VCaP (cell line): ENCODE results near the gene TBC1D25.
A peak's percentile ranks its signal among the peaks of the same experiment; 100 is the strongest.

Experiments
- H3K27ac ChIP-seq: fragments of 450-650 bp; 2 replicates; pipeline ENCODE4 v1.5.1; 2017
- TF ChIP-seq, protein P1 (sequence below): fragments of 450-650 bp; conservative IDR thresholded peaks from 2 replicates; pipeline ENCODE4 v1.5.1; 2017; ENCODE audit warnings: mild to moderate bottlenecking, moderate library complexity

Gene TBC1D25

DNA sequence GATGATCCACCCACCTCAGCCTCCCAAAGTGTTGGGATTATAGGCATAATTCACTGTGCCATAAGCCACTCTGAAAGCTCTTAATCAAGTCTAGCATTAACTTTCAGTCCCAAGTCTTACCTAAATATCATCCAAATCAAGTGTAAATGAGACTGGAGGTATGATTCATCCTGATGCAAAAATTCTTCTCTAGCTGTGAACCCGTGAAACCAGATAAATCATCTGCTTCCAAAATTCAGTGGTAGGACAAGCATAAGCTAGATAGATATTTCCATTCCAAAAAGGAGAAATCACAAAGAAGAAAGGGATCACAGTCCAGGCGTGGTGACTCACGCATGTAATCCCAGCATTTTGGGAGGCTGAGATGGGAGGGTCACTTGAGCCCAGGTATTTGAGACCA, 8.8 kb upstream of the TBC1D25 start:
- TF ChIP-seq, protein P1, sequence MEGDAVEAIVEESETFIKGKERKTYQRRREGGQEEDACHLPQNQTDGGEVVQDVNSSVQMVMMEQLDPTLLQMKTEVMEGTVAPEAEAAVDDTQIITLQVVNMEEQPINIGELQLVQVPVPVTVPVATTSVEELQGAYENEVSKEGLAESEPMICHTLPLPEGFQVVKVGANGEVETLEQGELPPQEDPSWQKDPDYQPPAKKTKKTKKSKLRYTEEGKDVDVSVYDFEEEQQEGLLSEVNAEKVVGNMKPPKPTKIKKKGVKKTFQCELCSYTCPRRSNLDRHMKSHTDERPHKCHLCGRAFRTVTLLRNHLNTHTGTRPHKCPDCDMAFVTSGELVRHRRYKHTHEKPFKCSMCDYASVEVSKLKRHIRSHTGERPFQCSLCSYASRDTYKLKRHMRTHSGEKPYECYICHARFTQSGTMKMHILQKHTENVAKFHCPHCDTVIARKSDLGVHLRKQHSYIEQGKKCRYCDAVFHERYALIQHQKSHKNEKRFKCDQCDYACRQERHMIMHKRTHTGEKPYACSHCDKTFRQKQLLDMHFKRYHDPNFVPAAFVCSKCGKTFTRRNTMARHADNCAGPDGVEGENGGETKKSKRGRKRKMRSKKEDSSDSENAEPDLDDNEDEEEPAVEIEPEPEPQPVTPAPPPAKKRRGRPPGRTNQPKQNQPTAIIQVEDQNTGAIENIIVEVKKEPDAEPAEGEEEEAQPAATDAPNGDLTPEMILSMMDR: no peak
- no peak overlapping the region for H3K27ac ChIP-seq

DNA sequence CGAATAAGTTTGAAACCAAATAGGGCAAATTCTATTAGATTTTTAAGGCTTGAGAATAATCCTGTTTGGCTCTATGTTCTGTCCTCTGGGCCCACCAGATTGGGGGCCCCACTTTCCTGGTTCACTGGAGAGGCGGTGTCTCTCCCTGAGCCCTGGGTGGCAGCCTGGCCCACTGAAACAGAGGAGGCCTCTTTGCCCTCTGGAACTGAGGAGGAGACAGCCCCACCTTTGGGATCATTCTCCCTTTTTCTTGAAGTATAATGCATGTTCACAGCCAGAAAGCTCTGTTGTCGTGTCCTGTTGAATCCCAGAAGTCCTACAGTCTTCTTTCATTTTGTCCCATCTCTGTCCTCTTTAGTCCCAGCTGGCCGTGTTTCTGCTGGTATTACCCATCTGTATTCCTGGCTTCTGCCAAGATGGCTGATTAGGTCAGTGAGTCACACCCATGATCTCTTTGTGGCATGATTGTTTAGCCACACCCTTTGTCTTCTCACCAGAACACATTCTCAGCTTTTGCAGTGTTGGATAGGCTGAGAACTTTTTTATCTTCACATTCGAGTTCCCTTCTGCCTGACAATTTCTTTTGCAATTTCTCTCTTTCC, 8.1 kb upstream of the TBC1D25 start:
- TF ChIP-seq, protein P1: no peak
- no peak overlapping the region for H3K27ac ChIP-seq

DNA sequence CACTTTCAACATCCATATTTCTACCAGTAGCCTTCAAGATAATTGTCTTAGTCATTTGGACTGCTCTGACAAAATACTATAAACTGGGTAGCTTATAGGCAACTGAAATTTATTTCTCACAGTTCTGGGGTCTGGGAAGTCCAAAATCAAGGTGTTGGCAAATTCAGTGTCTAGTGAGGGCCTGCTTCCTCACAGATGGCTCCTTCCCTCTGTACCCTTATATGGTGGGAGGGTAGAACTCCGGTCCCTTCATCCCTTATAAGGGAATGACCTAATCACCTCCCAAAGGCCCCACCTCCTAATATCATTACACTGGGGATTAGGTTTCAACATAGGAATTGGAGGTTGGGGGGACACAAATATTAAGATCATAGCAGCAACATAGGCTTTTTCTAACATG, 7.4 kb upstream of the TBC1D25 start:
- TF ChIP-seq, protein P1: no peak
- H3K27ac ChIP-seq: no peak overlapping the region

DNA sequence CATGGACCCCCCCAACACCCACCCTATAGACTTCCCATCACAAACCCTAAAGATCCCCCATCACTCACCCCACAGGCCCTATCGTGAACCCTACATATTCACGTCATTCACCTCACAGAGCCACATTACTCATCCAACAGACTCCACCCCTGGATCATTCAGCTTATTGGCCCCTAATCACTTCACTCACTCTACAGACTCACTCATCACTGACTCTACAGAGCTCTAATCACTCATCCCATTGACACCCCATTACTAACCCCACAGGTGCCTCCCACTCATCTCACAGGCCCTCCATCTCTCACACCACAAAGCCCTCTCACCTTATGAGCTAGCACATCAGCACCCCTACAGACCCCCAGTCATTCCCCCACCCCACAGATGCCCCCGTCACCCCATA, 6.3 kb upstream of the TBC1D25 start:
- no peak overlapping the region for H3K27ac ChIP-seq

DNA sequence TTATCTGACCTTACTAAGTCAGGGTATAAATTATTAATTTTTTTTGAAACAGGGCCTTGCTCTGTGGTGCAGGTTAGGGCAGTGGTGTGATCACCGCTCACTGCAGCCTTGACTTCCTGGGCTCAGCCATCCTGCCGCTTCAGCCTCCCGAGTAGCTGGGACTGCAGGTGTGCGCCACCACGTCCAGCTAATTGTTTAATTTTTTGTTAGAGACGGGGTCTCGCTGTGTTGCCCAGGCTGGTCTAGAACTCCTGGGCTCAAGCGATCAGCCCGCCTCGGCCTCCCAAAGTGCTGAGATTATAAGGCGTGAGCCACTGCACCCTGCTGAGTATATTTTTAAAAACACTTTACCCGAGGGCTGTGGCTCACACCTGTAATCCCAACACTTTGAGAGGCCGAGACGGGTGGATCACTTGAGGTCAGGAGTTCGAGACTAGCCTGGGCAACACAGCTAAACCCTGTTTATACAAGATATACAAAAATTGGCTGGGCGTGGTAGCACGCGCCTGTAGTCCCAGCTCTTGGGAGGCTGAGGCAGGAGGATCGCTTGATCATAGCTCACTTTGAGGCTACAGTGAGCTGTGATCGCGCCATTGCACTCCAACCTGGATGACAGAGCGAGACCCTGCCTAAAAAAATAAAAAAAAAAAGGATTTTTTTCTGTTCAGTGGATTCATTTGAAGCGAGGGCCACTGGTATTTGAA, 721 bp upstream of the TBC1D25 start:
- TF ChIP-seq, protein P1: no peak
- H3K27ac ChIP-seq: no peak overlapping the region

More for the DNA sequence above, 6.3 kb upstream of the TBC1D25 start:
- TF ChIP-seq, protein P1: no peak

DNA sequence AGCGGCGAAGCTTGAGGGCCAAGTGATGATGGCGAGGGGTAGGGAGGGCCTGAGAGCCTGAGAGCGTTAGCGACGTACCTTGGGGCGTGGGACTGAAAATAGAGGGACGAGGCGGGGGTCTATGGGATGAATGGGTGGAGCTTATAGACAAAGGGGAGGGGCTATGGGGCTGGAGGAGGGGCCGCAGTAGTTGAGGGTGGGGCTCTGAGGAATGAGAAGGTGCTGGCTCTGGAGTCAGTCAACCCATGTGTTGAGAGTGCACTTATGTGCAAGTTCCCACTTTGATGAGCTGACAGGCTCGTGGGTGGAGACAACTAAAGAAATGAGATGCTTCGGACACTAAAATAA, 488 bp downstream of the TBC1D25 start:
- H3K27ac ChIP-seq: peak overlapping the region; percentile 42; the same call in 1 of the 2 replicates
- TF ChIP-seq, protein P1: no peak

DNA sequence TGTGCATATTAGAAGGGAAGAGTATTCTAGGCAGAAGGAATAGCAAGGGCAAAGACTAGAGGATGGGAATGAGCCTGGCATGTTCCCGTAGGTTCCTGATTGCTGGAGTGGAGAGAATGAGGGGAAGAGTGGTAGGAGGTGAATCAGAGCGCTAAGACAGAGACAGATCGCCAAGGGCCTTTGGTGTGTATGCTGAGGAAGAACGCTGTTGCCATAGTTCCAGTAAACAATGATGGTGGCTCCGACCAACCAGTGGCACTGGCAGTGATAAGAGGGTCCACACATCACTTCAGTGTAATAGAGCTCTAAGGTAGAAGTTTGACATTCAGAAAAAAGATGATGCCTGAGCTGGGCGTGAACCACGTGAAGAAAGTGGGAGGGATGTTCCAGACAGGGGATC, 966 bp downstream of the TBC1D25 start:
- TF ChIP-seq, protein P1: no peak

More for the DNA sequence above, 966 bp downstream of the TBC1D25 start:
- H3K27ac ChIP-seq: no peak overlapping the region
